A673 (cell line): ENCODE results near the gene PNKD.

Source experiments
- CTCF ChIP-seq: fragments of 300-800, 200-600 bp; sonication (generic); conservative IDR thresholded peaks from 2 replicates; pipeline ENCODE4 v1.5.1; 2017; ENCODE audit warnings: low read depth, mild to moderate bottlenecking, antibody characterized with exemption, low read length, moderate library complexity, mixed read lengths
- EZH2 ChIP-seq: fragments of 200-600 bp; sonication (generic); IDR thresholded peaks from 2 replicates; pipeline ENCODE4 v1.6.1; 2017; ENCODE audit warnings: borderline replicate concordance, low read depth, mild to moderate bottlenecking, mixed read lengths, antibody characterized with exemption, low read length; ENCODE audit not compliant: poor library complexity, severe bottlenecking

- TF ChIP-seq CTCF (no peak), EZH2 (no peak)
Measured at GRCh38 chr2:218305383-218305782, 35.1 kb downstream of the PNKD start.
